Frontal cortex (tissue), 4 donors: ENCODE data around the gene TSC1. TPM values are rescaled to one million over a fixed set of nuclear protein-coding genes. Genes with fewer than 3 reads are reported as not detected.
"Not testable (repeated sequence)": the region's sequence is repeated elsewhere in the genome, so short reads cannot be mapped to it uniquely, and the experiment has no call there.

Source experiments
- DNase-seq, 2 donors: peaks; one replicate each; pipeline ENCODE4 v3.0.0; 2012; ENCODE audit warnings: low spot score in 2 of 2
- FAIRE-seq: peaks from 2 replicates; lab custom pipeline; 2012; peaks lifted over from hg19 to GRCh38; lab: Jason Lieb, UNC
- total RNA-seq: library from RNA; depleted of rRNA; stranded (reverse); fragments of >200 nt; gene quantifications from one replicate; pipeline ENCODE4 v1.2.3, GENCODE V29; 2014
- donor health status: control.
- donor health status: control.
- donor health status: control.

The TSC1 gene
- total RNA-seq, 1 donor from 2014 or later: 36.7 TPM

GRCh38 chr9:132978451-132979131 is 34.2 kb upstream of the TSC1 start, which contains the start of gene GFI1B:
Gene GFI1B, plus strand, starts transcription at chr9:132978694. Its CDS starts 7,985 bp downstream, at chr9:132986679.
- no peak for FAIRE-seq
- DNase-seq: no peak

- no peak for FAIRE-seq
- no peak for DNase-seq
Observed at GRCh38 chr9:132978112-132978450, 33.7 kb upstream of the TSC1 start.

- FAIRE-seq: no peak
- DNase-seq: no peak
Observed at GRCh38 chr9:132976571-132976970, 32.2 kb upstream of the TSC1 start.

GRCh38 chr9:132975961-132976360 is 31.5 kb upstream of the TSC1 start:
- DNase-seq (no peak), FAIRE-seq (no peak)

GRCh38 chr9:132973713-132974112 is 29.3 kb upstream of the TSC1 start:
- no peak for FAIRE-seq
- no peak for DNase-seq

GRCh38 chr9:132973166-132973565 is 28.8 kb upstream of the TSC1 start:
- DNase-seq (no peak), FAIRE-seq (no peak)

- no peak for DNase-seq
- no peak for FAIRE-seq
Observed at GRCh38 chr9:132970324-132971062, 26.1 kb upstream of the TSC1 start.

- FAIRE-seq: no peak
- DNase-seq: no peak
Observed at GRCh38 chr9:132969783-132970182, 25.4 kb upstream of the TSC1 start.

GRCh38 chr9:132967908-132968307 is 23.5 kb upstream of the TSC1 start:
- DNase-seq, FAIRE-seq: not testable (repeated sequence)

- no peak for FAIRE-seq
Observed at GRCh38 chr9:132965478-132965877, 21.1 kb upstream of the TSC1 start.

GRCh38 chr9:132961002-132961401 is 16.6 kb upstream of the TSC1 start:
- no peak for DNase-seq

More at GRCh38 chr9:132965478-132965877, 21.1 kb upstream of the TSC1 start:
- DNase-seq: no peak

GRCh38 chr9:132957805-132958204 is 13.4 kb upstream of the TSC1 start:
- DNase-seq (no peak), FAIRE-seq (no peak)

More at GRCh38 chr9:132961002-132961401, 16.6 kb upstream of the TSC1 start:
- FAIRE-seq: no peak

- FAIRE-seq (no peak), DNase-seq (no peak)
Observed at GRCh38 chr9:132955768-132956167, 11.4 kb upstream of the TSC1 start.

- DNase-seq (no peak), FAIRE-seq (no peak)
Observed at GRCh38 chr9:132955123-132955522, 10.7 kb upstream of the TSC1 start.

- no peak for FAIRE-seq
Observed at GRCh38 chr9:132949709-132950108, 5.3 kb upstream of the TSC1 start.

GRCh38 chr9:132948482-132949050 is 4.2 kb upstream of the TSC1 start:
- DNase-seq: no peak
- FAIRE-seq: no peak

More at GRCh38 chr9:132949709-132950108, 5.3 kb upstream of the TSC1 start:
- no peak for DNase-seq

GRCh38 chr9:132947756-132948155 is 3.3 kb upstream of the TSC1 start:
- FAIRE-seq: no peak
- DNase-seq: no peak

- no peak for DNase-seq
- no peak for FAIRE-seq
Observed at GRCh38 chr9:132946631-132947295, 2.3 kb upstream of the TSC1 start.

- DNase-seq (no peak), FAIRE-seq (no peak)
Observed at GRCh38 chr9:132946211-132946610, 1.8 kb upstream of the TSC1 start.
